ENCODE measurements around the gene KRT32. TPM values are rescaled to one million over a fixed set of nuclear protein-coding genes. Genes with fewer than 3 reads are reported as not detected.

KRT32 gene
- total and polyA plus RNA-seq, 3 donors from 2014 or later, result 0.19 TPM; not detected in 2

GRCh38 chr17:41474863-41475262 is 7.7 kb upstream of the KRT32 start:
- no peak for TF ChIP-seq POLR2A (IDR thresholded peaks at IDR 0.05)
- no peak for TF ChIP-seq CTCF (IDR thresholded peaks at IDR 0.05)
- Histone ChIP-seq H3K4me3 (no peak overlapping the region), H3K27ac (no peak overlapping the region), H3K9me3 (no peaks in the 10 kb centered on the region), H3K27me3 (no peaks in the 10 kb centered on the region), H3K4me1 (no peaks in the 10 kb centered on the region), H3K36me3 (ENCODE audit: low read depth, missing control alignments) (no peaks in the 10 kb centered on the region)
- intact Hi-C loops (cut with DNase I; ENCODE audit: low total_unique reads), result no loop called here
- no peak for DNase-seq
- WGBS, 2 donors, result 74 to 84% methylated on average over 8 of the region's 8 CpGs

DNA sequence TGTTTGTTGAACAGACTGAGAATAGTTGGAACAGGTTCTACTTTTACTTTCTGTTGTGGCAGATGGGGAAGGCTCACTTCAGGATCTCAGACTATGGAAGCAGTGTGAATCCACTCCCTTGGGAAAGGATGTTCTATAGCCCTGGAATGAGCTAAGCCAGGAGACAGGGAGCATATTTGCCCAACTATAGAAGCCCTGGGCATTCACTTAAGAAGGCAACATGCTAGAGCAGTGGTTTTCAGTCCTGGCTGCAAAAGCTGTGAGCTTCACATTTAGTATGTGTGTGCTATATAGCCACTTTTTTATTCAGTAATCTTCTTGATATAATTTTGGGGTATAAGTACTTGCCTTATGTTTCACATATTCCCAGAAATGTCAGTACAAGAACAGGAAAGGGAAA is 1.2 kb upstream of the KRT32 start:
- no peak for DNase-seq
- H3K4me1 ChIP-seq, result peaks cover 4% of the 10 kb centered on the region
- no peaks in the 10 kb centered on the region for H3K9me3 ChIP-seq
- no peaks in the 10 kb centered on the region for H3K36me3 ChIP-seq (ENCODE audit: low read depth, missing control alignments)
- TF ChIP-seq CTCF (IDR thresholded peaks at IDR 0.05), result no peak
- TF ChIP-seq POLR2A (IDR thresholded peaks at IDR 0.05), result no peak
- H3K4me3 ChIP-seq, result no peak overlapping the region
- H3K27me3 ChIP-seq, result no peaks in the 10 kb centered on the region
- H3K27ac ChIP-seq, result no peak overlapping the region
- intact Hi-C loops (cut with DNase I; ENCODE audit: low total_unique reads), result no loop called here

- Histone ChIP-seq H3K9me3 (no peaks in the 10 kb centered on the region), H3K27me3 (no peaks in the 10 kb centered on the region), H3K36me3 (ENCODE audit: low read depth, missing control alignments) (no peaks in the 10 kb centered on the region), H3K4me3 (no peak overlapping the region), H3K4me1 (peaks cover 4% of the 10 kb centered on the region), H3K27ac (no peak overlapping the region)
- 58 to 63% methylated on average over 4 of the region's 4 CpGs for WGBS, 2 donors
- intact Hi-C loops (cut with DNase I; ENCODE audit: low total_unique reads), result no loop called here
- TF ChIP-seq POLR2A (IDR thresholded peaks at IDR 0.05) (no peak), CTCF (IDR thresholded peaks at IDR 0.05) (no peak)
- DNase-seq, result no peak
Measured at GRCh38 chr17:41467561-41467960, 375 bp upstream of the KRT32 start.

DNA sequence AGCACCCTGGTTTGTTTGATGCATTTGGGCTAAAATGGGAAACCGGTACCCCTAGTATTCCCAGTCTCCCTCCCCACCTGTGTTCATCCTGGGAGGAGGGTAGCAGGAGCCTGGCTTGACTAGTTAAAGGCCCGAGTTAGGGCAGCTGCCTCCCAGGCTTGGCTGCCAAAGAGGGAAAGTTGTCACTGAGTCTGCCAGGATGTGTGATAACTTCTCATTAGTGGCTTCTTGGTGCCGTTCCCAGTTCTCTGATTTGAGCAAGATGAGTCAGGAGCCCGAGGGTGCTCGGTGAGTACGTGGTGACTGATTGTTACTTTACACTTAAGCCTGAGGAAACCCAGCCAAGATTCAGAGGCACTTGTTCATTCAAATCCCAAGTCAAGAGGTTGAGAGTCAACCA is 2.5 kb downstream of the KRT32 start:
- peak; percentile 60 for DNase-seq
- intact Hi-C loops (cut with DNase I; ENCODE audit: low total_unique reads), result no loop called here
- no peak overlapping the region for H3K4me3 ChIP-seq
- TF ChIP-seq CTCF (IDR thresholded peaks at IDR 0.05) (no peak), POLR2A (IDR thresholded peaks at IDR 0.05) (no peak)
- no peaks in the 10 kb centered on the region for H3K27me3 ChIP-seq
- no peaks in the 10 kb centered on the region for H3K36me3 ChIP-seq (ENCODE audit: low read depth, missing control alignments)
- peaks cover 4% of the 10 kb centered on the region for H3K4me1 ChIP-seq
- H3K27ac ChIP-seq, result no peak overlapping the region
- 20 to 38% methylated on average over 2 to 6 of the region's 6 CpGs for WGBS, 2 donors
- H3K9me3 ChIP-seq, result no peaks in the 10 kb centered on the region

- intact Hi-C loops (cut with DNase I; ENCODE audit: low total_unique reads), result no loop called here
- WGBS, 2 donors, result 89 to 94% methylated on average over 10 to 11 of the region's 11 CpGs
Measured at GRCh38 chr17:41464173-41464572, 3.0 kb downstream of the KRT32 start.

More at GRCh38 chr17:41464173-41464572, 3.0 kb downstream of the KRT32 start:
- Histone ChIP-seq H3K27ac (no peak overlapping the region), H3K4me1 (peaks cover 4% of the 10 kb centered on the region), H3K36me3 (ENCODE audit: low read depth, missing control alignments) (no peaks in the 10 kb centered on the region), H3K4me3 (no peak overlapping the region), H3K9me3 (no peaks in the 10 kb centered on the region), H3K27me3 (no peaks in the 10 kb centered on the region)
- TF ChIP-seq POLR2A (IDR thresholded peaks at IDR 0.05) (no peak), CTCF (IDR thresholded peaks at IDR 0.05) (no peak)
- no peak for DNase-seq
